Peyer's patch (tissue), 4 donors: ENCODE data around the gene HP1BP3. TPM values are rescaled to one million over a fixed set of nuclear protein-coding genes. Genes with fewer than 3 reads are reported as not detected.

Experiments used
- DNase-seq, 3 donors: peaks; one replicate each; pipeline ENCODE4 v3.0.0-alpha.2; 2017 to 2019
- H3K27ac ChIP-seq, 4 donors: fragments of 200-600 bp; sonication (generic); one replicate each; pipeline ENCODE4 v1.5.1; 2016 to 2019
- H3K27me3 ChIP-seq, 2 donors: fragments of 200-600 bp; sonication (generic); one replicate each; pipeline ENCODE4 v1.5.1; 2019
- H3K36me3 ChIP-seq, 3 donors: fragments of 200-600 bp; sonication (generic); one replicate each; pipeline ENCODE4 v1.5.1; 2016 to 2019
- H3K4me1 ChIP-seq, 4 donors: fragments of 200-600 bp; sonication (generic); one replicate each; pipeline ENCODE4 v1.5.1; 2016 to 2019
- H3K4me3 ChIP-seq, 4 donors: fragments of 200-600 bp; sonication (generic); 1 replicate in 3 of 4; 2 replicates in 1 of 4; pipeline ENCODE4 v1.5.1; 2016 to 2019; ENCODE audit warnings: mild to moderate bottlenecking in 1 of 4
- H3K9me3 ChIP-seq, 4 donors: fragments of 200-600 bp; sonication (generic); one replicate each; pipeline ENCODE4 v1.5.1; 2016 to 2019; ENCODE audit warnings: mild to moderate bottlenecking in 1 of 4
- CTCF ChIP-seq, 6 experiments: fragments of 450-650 bp in 4 of 6; fragments of 200-600 bp in 2 of 6; sonication (generic) in 1 of 6; IDR thresholded peaks; one replicate each; pipeline ENCODE4 v1.5.1; 2017 to 2019; ENCODE audit warnings: antibody characterized with exemption in 6 of 6, mild to moderate bottlenecking in 3 of 6, moderate library complexity in 1 of 6
- POLR2A ChIP-seq, 2 donors: fragments of 450-650 bp; IDR thresholded peaks; one replicate each; pipeline ENCODE4 v1.5.1; 2017; ENCODE audit warnings: antibody characterized with exemption in 2 of 2, mild to moderate bottlenecking in 2 of 2, moderate library complexity in 2 of 2
- total RNA-seq, 4 donors: library from RNA; depleted of rRNA; stranded (reverse); fragments of >200 nt; gene quantifications; one replicate each; pipeline ENCODE4 v1.1.0, GENCODE V29; 2016

Gene HP1BP3
- total RNA-seq, 4 donors from 2014 or later = 259 to 1,144 (median 287) TPM

- Histone ChIP-seq H3K4me3 (no peak overlapping the region), H3K9me3 (no peaks in the 10 kb centered on the region), H3K27ac (no peak overlapping the region), H3K4me1 (no peaks in the 10 kb centered on the region), H3K36me3 (peaks cover 0 to 99% (median 2%) of the 10 kb centered on the region in 3 donors), H3K27me3 (no peaks in the 10 kb centered on the region)
- TF ChIP-seq CTCF (IDR thresholded peaks at IDR 0.05) (no peak), POLR2A (IDR thresholded peaks at IDR 0.05) (no peak)
- DNase-seq = no peak
Observed at GRCh38 chr1:20767271-20767670, 19.8 kb downstream of the HP1BP3 start.

GRCh38 chr1:20763417-20763816 is 23.7 kb downstream of the HP1BP3 start:
- peaks cover 0 to 97% (median 2%) of the 10 kb centered on the region in 3 donors for H3K36me3 ChIP-seq
- no peaks in the 10 kb centered on the region for H3K27me3 ChIP-seq
- H3K4me1 ChIP-seq = no peaks in the 10 kb centered on the region
- no peak overlapping the region for H3K4me3 ChIP-seq
- H3K27ac ChIP-seq = no peak overlapping the region
- DNase-seq = no peak
- no peaks in the 10 kb centered on the region for H3K9me3 ChIP-seq
- no peak for TF ChIP-seq CTCF (IDR thresholded peaks at IDR 0.05)
- no peak for TF ChIP-seq POLR2A (IDR thresholded peaks at IDR 0.05)

GRCh38 chr1:20760322-20760721 is 26.8 kb downstream of the HP1BP3 start:
- TF ChIP-seq POLR2A (IDR thresholded peaks at IDR 0.05) (no peak), CTCF (IDR thresholded peaks at IDR 0.05) (no peak)
- H3K27ac ChIP-seq = no peak overlapping the region
- H3K4me1 ChIP-seq = no peaks in the 10 kb centered on the region
- H3K4me3 ChIP-seq = no peak overlapping the region
- H3K27me3 ChIP-seq = no peaks in the 10 kb centered on the region
- no peaks in the 10 kb centered on the region for H3K9me3 ChIP-seq
- DNase-seq = no peak
- H3K36me3 ChIP-seq = peaks cover 0 to 98% (median 2%) of the 10 kb centered on the region in 3 donors

- H3K36me3 ChIP-seq = peaks cover 0 to 83% (median 0%) of the 10 kb centered on the region in 3 donors
- H3K27ac ChIP-seq = no peak overlapping the region
- TF ChIP-seq CTCF (IDR thresholded peaks at IDR 0.05) (no peak), POLR2A (IDR thresholded peaks at IDR 0.05) (no peak)
- no peak for DNase-seq
- H3K27me3 ChIP-seq = no peaks in the 10 kb centered on the region
- H3K4me3 ChIP-seq = no peak overlapping the region
- H3K9me3 ChIP-seq = no peaks in the 10 kb centered on the region
- no peaks in the 10 kb centered on the region for H3K4me1 ChIP-seq
Observed at GRCh38 chr1:20753589-20753988, 33.5 kb downstream of the HP1BP3 start.

GRCh38 chr1:20751462-20751990 is 35.6 kb downstream of the HP1BP3 start:
- H3K27me3 ChIP-seq = no peaks in the 10 kb centered on the region
- H3K4me1 ChIP-seq = no peaks in the 10 kb centered on the region
- no peak overlapping the region for H3K27ac ChIP-seq
- H3K36me3 ChIP-seq = peaks cover 0 to 83% (median 4%) of the 10 kb centered on the region in 3 donors
- TF ChIP-seq POLR2A (IDR thresholded peaks at IDR 0.05) = no peak
- TF ChIP-seq CTCF (IDR thresholded peaks at IDR 0.05) = no peak
- H3K9me3 ChIP-seq = no peaks in the 10 kb centered on the region
- H3K4me3 ChIP-seq = no peak overlapping the region
- no peak for DNase-seq

- peaks cover 0 to 89% (median 4%) of the 10 kb centered on the region in 3 donors for H3K36me3 ChIP-seq
- H3K4me1 ChIP-seq = no peaks in the 10 kb centered on the region
- H3K9me3 ChIP-seq = no peaks in the 10 kb centered on the region
- no peaks in the 10 kb centered on the region for H3K27me3 ChIP-seq
- DNase-seq = no peak
- H3K4me3 ChIP-seq = no peak overlapping the region
- H3K27ac ChIP-seq = no peak overlapping the region
- no peak for TF ChIP-seq POLR2A (IDR thresholded peaks at IDR 0.05)
- no peak for TF ChIP-seq CTCF (IDR thresholded peaks at IDR 0.05)
Observed at GRCh38 chr1:20742671-20743070, 44.4 kb downstream of the HP1BP3 start.
